GM12874 (cell line): ENCODE data around the gene CDH6.

ENCODE experiments used
- CTCF ChIP-seq: IDR thresholded peaks from 2 replicates; pipeline ENCODE4 v1.5.1; 2011; ENCODE audit warnings: low read depth, mild to moderate bottlenecking, control low read depth, low read length, moderate library complexity; ENCODE audit not compliant: insufficient read depth

CDH6 gene

DNA sequence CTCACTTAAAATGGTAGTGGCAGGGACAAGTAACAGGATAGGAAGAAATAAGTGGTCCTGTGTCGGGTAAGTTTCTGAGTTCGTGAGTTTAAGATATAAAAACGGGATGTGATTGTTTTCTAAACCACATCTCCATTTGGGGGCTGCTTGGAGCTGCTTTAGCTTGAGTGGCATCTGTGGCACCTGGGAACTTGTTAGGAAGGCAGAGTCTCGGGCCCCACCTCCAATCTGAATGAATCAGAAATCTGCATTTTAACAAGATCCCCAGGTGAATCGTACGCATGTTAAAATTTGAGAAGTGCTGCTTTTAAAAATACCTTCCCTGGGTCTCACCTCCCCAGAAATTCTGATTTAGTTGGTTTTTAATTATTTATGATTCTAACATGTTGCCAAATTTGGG, 78.1 kb downstream of the CDH6 start:
- no peak for TF ChIP-seq CTCF

- no peak for TF ChIP-seq CTCF
These were observed 79.7 kb downstream of the CDH6 start for GRCh38 chr5:31273161-31273560.

GRCh38 chr5:31273631-31274378, 80.3 kb downstream of the CDH6 start:
- no peak for TF ChIP-seq CTCF

DNA sequence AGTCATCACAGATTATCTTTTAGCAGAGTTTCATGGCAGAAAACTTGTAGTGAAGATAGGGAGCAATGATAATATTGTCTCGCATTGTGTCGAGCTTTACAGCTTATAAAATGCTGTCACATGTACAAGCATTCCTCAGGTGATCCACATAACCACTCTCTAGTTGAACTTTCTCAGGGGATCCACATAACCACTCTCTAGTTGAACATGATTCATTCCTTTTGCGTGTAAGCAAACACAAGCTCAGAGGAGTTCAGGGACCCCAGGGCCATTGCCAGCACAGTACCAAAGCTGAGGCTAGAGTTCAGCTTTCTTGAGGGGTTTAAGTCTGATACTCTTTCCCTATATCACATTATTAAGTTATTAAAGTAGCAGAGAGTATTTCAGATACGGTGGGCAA, 86.7 kb downstream of the CDH6 start:
- TF ChIP-seq CTCF, result no peak

GRCh38 chr5:31283326-31283725, 89.8 kb downstream of the CDH6 start:
- no peak for TF ChIP-seq CTCF

- no peak for TF ChIP-seq CTCF
These were observed 91.5 kb downstream of the CDH6 start for GRCh38 chr5:31285025-31285424.

- TF ChIP-seq CTCF, result no peak
These were observed 94.5 kb downstream of the CDH6 start for GRCh38 chr5:31287985-31288384.

GRCh38 chr5:31289429-31289828, 95.9 kb downstream of the CDH6 start:
- TF ChIP-seq CTCF, result no peak
